ENCODE data around the gene CLRN3. TPM values are rescaled to one million over a fixed set of nuclear protein-coding genes. Genes with fewer than 3 reads are reported as not detected.

The CLRN3 gene
- total RNA-seq, 1 donor from 2014 or later, result not detected

GRCh38 chr10:127905001-127905847 lies 12.5 kb upstream of the CLRN3 start:
- Mint-ChIP-seq H3K9me3 (no peaks in the 10 kb centered on the region), H3K27me3 (peaks cover 46% of the 10 kb centered on the region), H3K27ac (no peak overlapping the region), H3K4me3 (no peak overlapping the region), H3K36me3 (ENCODE audit: low read depth) (no peaks in the 10 kb centered on the region), H3K4me1 (no peaks in the 10 kb centered on the region)
- no peak for DNase-seq
- no peak for ATAC-seq (ENCODE audit: low read depth)
- TF ChIP-seq, protein P1, sequence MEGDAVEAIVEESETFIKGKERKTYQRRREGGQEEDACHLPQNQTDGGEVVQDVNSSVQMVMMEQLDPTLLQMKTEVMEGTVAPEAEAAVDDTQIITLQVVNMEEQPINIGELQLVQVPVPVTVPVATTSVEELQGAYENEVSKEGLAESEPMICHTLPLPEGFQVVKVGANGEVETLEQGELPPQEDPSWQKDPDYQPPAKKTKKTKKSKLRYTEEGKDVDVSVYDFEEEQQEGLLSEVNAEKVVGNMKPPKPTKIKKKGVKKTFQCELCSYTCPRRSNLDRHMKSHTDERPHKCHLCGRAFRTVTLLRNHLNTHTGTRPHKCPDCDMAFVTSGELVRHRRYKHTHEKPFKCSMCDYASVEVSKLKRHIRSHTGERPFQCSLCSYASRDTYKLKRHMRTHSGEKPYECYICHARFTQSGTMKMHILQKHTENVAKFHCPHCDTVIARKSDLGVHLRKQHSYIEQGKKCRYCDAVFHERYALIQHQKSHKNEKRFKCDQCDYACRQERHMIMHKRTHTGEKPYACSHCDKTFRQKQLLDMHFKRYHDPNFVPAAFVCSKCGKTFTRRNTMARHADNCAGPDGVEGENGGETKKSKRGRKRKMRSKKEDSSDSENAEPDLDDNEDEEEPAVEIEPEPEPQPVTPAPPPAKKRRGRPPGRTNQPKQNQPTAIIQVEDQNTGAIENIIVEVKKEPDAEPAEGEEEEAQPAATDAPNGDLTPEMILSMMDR (IDR thresholded peaks at IDR 0.05), result no peak
- POLR2A ChIA-PET, result interaction anchor here (0.6 kb wide), 1 partner anchor 167 kb away, joined by 3 read pairs; no protein-coding TSS in a partner anchor
- CTCF ChIA-PET, result interaction anchor here (2.0 to 3.3 kb wide), 2 partner anchors 106 to 164 kb away, joined by 27 to 36 read pairs; no protein-coding TSS in a partner anchor
- intact Hi-C loops (cut with micrococcal nuclease), result no loop called here

- Mint-ChIP-seq H3K4me3 (no peak overlapping the region), H3K27me3 (peaks cover 43% of the 10 kb centered on the region), H3K4me1 (no peaks in the 10 kb centered on the region), H3K27ac (no peak overlapping the region), H3K9me3 (no peaks in the 10 kb centered on the region), H3K36me3 (ENCODE audit: low read depth) (no peaks in the 10 kb centered on the region)
- DNase-seq, result no peak
- POLR2A ChIA-PET, result interaction anchor here (0.6 kb wide), 1 partner anchor 168 kb away, joined by 3 read pairs; no protein-coding TSS in a partner anchor
- intact Hi-C loops (cut with micrococcal nuclease), result loop anchor here (5.0 kb wide), 1 partner anchor 47 kb away; no protein-coding TSS in a partner anchor
- CTCF ChIA-PET, result interaction anchor here (3.3 kb wide), 1 partner anchor 106 kb away, joined by 27 read pairs; no protein-coding TSS in a partner anchor
- TF ChIP-seq, protein P1 (IDR thresholded peaks at IDR 0.05), result no peak
- ATAC-seq (ENCODE audit: low read depth), result no peak
Measured at GRCh38 chr10:127904311-127905000, 11.7 kb upstream of the CLRN3 start.

DNA sequence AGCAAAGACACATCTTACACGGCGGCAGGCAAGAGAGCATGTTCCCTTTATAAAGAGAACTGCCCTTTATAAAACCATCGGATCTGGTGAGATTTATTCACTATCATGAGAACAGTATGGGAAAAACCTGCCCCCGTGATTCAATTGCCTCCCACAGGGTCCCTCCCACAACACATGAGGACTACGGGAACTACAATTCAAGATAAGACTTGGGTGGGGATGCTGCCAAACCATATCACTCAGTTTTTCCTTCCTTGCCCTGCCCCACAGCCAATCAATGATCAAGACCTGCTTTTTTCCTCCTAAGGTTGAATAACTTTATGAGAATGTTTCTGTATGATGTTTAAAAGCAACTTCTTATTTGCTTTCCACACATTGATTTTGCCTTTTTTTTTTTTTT lies 11.0 kb upstream of the CLRN3 start:
- Mint-ChIP-seq H3K4me1 (no peaks in the 10 kb centered on the region), H3K4me3 (no peak overlapping the region), H3K27me3 (peaks cover 40% of the 10 kb centered on the region), H3K36me3 (ENCODE audit: low read depth) (no peaks in the 10 kb centered on the region), H3K9me3 (peaks cover 2% of the 10 kb centered on the region), H3K27ac (no peak overlapping the region)
- ChIA-PET CTCF (no interaction called here), POLR2A (no interaction called here)
- TF ChIP-seq, protein P1 (IDR thresholded peaks at IDR 0.05), result no peak
- intact Hi-C loops (cut with micrococcal nuclease), result loop anchor here (5.0 kb wide), 1 partner anchor 46 kb away; no protein-coding TSS in a partner anchor
- no peak for DNase-seq
- ATAC-seq (ENCODE audit: low read depth), result no peak

DNA sequence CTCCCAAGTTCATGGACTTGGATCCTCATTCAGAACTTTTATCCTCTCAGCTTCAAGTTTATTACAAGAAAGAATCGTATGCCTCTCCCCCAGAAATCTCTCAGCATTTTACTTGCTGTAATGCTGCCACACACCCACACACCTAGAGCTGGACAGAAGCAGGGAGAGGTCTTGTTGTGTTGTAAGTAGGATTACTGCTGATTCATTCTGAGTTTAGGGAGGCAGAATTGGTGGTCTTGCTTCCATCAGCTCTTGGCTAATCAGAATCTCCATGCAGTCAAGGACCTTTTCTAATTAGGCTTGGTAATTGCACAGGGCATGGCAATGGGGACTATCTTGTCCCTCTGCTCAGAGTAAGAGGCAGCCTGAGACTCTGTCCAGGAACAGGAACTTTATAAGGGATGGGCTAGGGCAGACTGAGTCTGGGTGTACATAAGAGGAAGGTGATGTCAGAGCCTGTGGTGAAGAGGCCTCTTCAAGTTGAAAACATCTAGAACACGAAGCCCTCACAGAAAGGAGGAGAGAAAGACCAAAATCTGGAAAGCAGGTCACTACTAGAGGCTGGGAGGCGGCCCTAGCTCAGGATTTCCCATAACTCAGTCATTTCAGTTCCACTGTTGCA lies 7.1 kb upstream of the CLRN3 start:
- H3K9me3 Mint-ChIP-seq, result peaks cover 9% of the 10 kb centered on the region
- H3K4me3 Mint-ChIP-seq, result no peak overlapping the region
- peaks cover 21% of the 10 kb centered on the region for H3K27me3 Mint-ChIP-seq
- no peak overlapping the region for H3K27ac Mint-ChIP-seq
- no peaks in the 10 kb centered on the region for H3K4me1 Mint-ChIP-seq
- intact Hi-C loops (cut with micrococcal nuclease), result loop anchor here (5.0 kb wide), 1 partner anchor 43 kb away; no protein-coding TSS in a partner anchor
- no peak for ATAC-seq (ENCODE audit: low read depth)
- no peak for DNase-seq
- ChIA-PET POLR2A (no interaction called here), CTCF (no interaction called here)
- no peaks in the 10 kb centered on the region for H3K36me3 Mint-ChIP-seq (ENCODE audit: low read depth)
- TF ChIP-seq, protein P1 (IDR thresholded peaks at IDR 0.05), result no peak

Data from activated B cell treated with CpG ODN at 0.5 μM for 24 hours (primary cell).